H9 (cell line): ENCODE measurements around the gene SYT11. TPM values are rescaled to one million over a fixed set of nuclear protein-coding genes. Genes with fewer than 3 reads are reported as not detected.

Source experiments
- DNase-seq: peaks from one replicate; pipeline ENCODE4 v3.0.0-alpha.2; 2017
- H2AFZ ChIP-seq: one replicate; pipeline ENCODE4 v1.6.1; 2013; ENCODE audit warnings: mild to moderate bottlenecking, low read length, control low read depth, moderate library complexity
- H2AK5ac ChIP-seq: 2 replicates; pipeline ENCODE4 v1.6.1; 2013; ENCODE audit warnings: low read length, control low read depth, mixed read lengths; ENCODE audit not compliant: insufficient read length
- H2BK120ac ChIP-seq: one replicate; pipeline ENCODE4 v1.6.1; 2013; ENCODE audit warnings: low read depth, mild to moderate bottlenecking, low read length, control low read depth, inconsistent platforms; ENCODE audit not compliant: poor library complexity, severe bottlenecking
- H2BK12ac ChIP-seq: 2 replicates; pipeline ENCODE4 v1.6.1; 2013; ENCODE audit warnings: low read length, control low read depth, mixed read lengths, low read depth; ENCODE audit not compliant: insufficient read length
- H2BK15ac ChIP-seq: 2 replicates; pipeline ENCODE4 v1.6.1; 2013; ENCODE audit warnings: low read depth, low read length, control low read depth
- H2BK20ac ChIP-seq: one replicate; pipeline ENCODE4 v1.6.1; 2013; ENCODE audit warnings: low read depth, mild to moderate bottlenecking, low read length, control low read depth, inconsistent platforms; ENCODE audit not compliant: poor library complexity, severe bottlenecking
- H2BK5ac ChIP-seq: 2 replicates; pipeline ENCODE4 v1.6.1; 2013; ENCODE audit warnings: low read length, control low read depth, mixed read lengths; ENCODE audit not compliant: insufficient read length
- H3K14ac ChIP-seq: 2 replicates; pipeline ENCODE4 v1.6.1; 2013; ENCODE audit warnings: low read length, control low read depth; ENCODE audit not compliant: insufficient read depth
- H3K18ac ChIP-seq: 2 replicates; pipeline ENCODE4 v1.6.1; 2013; ENCODE audit warnings: low read depth, mild to moderate bottlenecking, mixed read lengths, low read length, control low read depth; ENCODE audit not compliant: insufficient read length
- H3K23ac ChIP-seq: 2 replicates; pipeline ENCODE4 v1.6.1; 2013; ENCODE audit warnings: low read length, control low read depth, mixed read lengths, low read depth; ENCODE audit not compliant: insufficient read length
- H3K23me2 ChIP-seq: 2 replicates; pipeline ENCODE4 v1.6.1; 2013; ENCODE audit warnings: low read depth, mild to moderate bottlenecking, mixed read lengths, low read length, control low read depth; ENCODE audit not compliant: insufficient read length, poor library complexity, severe bottlenecking
- H3K27ac ChIP-seq: 2 replicates; pipeline ENCODE4 v1.5.1; 2013; ENCODE audit warnings: low read length, control low read depth, mixed read lengths, low read depth; ENCODE audit not compliant: insufficient read length
- H3K27me3 ChIP-seq: 2 replicates; pipeline ENCODE4 v1.6.1; 2013; ENCODE audit warnings: low read length, control low read depth, inconsistent platforms; ENCODE audit not compliant: insufficient read depth
- H3K4ac ChIP-seq: 2 replicates; pipeline ENCODE4 v1.6.1; 2013; ENCODE audit warnings: low read depth, mild to moderate bottlenecking, control low read depth, inconsistent platforms, low read length, moderate library complexity
- H3K4me1 ChIP-seq: 2 replicates; pipeline ENCODE4 v1.6.1; 2013; ENCODE audit warnings: low read length, control low read depth, inconsistent platforms; ENCODE audit not compliant: insufficient read depth
- H3K4me2 ChIP-seq: 2 replicates; pipeline ENCODE4 v1.6.1; 2013; ENCODE audit warnings: low read length, control low read depth, mixed read lengths; ENCODE audit not compliant: insufficient read length, insufficient read depth
- H3K56ac ChIP-seq: 2 replicates; pipeline ENCODE4 v1.6.1; 2013; ENCODE audit warnings: low read depth, mild to moderate bottlenecking, mixed read lengths, low read length, control low read depth; ENCODE audit not compliant: insufficient read length
- H3K79me1 ChIP-seq: 2 replicates; pipeline ENCODE4 v1.6.1; 2013; ENCODE audit warnings: low read depth, mild to moderate bottlenecking, moderate library complexity, low read length, control low read depth, inconsistent platforms; ENCODE audit not compliant: insufficient read depth, poor library complexity, severe bottlenecking
- H3K79me2 ChIP-seq: 2 replicates; pipeline ENCODE4 v1.6.1; 2013; ENCODE audit warnings: low read length, control low read depth, inconsistent platforms; ENCODE audit not compliant: insufficient read depth
- H3K9ac ChIP-seq: 2 replicates; pipeline ENCODE4 v1.6.1; 2013; ENCODE audit warnings: low read length, control low read depth, mixed read lengths; ENCODE audit not compliant: insufficient read length; ENCODE audit errors: extremely low read depth
- H3K9me3 ChIP-seq: one replicate; pipeline ENCODE4 v1.6.1; 2013; ENCODE audit warnings: low read depth, low read length, inconsistent platforms; ENCODE audit not compliant: control insufficient read depth
- H3T11ph ChIP-seq: one replicate; pipeline ENCODE4 v1.6.1; 2013; ENCODE audit warnings: mild to moderate bottlenecking, low read length, control low read depth, inconsistent platforms
- H4K20me1 ChIP-seq: one replicate; pipeline ENCODE4 v1.6.1; 2013; ENCODE audit not compliant: control insufficient read depth, insufficient read length, insufficient read depth
- H4K5ac ChIP-seq: 2 replicates; pipeline ENCODE4 v1.6.1; 2013; ENCODE audit warnings: low read depth, mild to moderate bottlenecking, mixed read lengths, low read length, control low read depth; ENCODE audit not compliant: insufficient read length
- H4K8ac ChIP-seq: replicated peaks from 2 replicates; pipeline ENCODE4 v1.6.1; 2013; ENCODE audit warnings: low read length, control low read depth, mixed read lengths, low read depth; ENCODE audit not compliant: insufficient read length
- H4K91ac ChIP-seq: 2 replicates; pipeline ENCODE4 v1.6.1; 2013; ENCODE audit warnings: low read depth, mild to moderate bottlenecking, moderate library complexity, mixed read lengths, low read length, control low read depth; ENCODE audit not compliant: insufficient read length
- H3K27ac Mint-ChIP-seq, 3 experiments: 2 replicates in 2 of 3; 3 replicates in 1 of 3; pipeline ENCODE4 v1.8.0; 2020 to 2021; ENCODE audit warnings: mixed read lengths in 3 of 3, mild to moderate bottlenecking in 1 of 3, moderate library complexity in 1 of 3
- H3K27me3 Mint-ChIP-seq: 2 replicates; pipeline ENCODE4 v1.8.0; 2021; ENCODE audit warnings: low read depth, mild to moderate bottlenecking, moderate library complexity, mixed read lengths
- H3K36me3 Mint-ChIP-seq, 3 experiments: 2 replicates in 2 of 3; 3 replicates in 1 of 3; pipeline ENCODE4 v1.8.0; 2020 to 2021; ENCODE audit warnings: low read depth in 3 of 3, mixed read lengths in 3 of 3; ENCODE audit not compliant: insufficient read depth in 1 of 3
- H3K4me1 Mint-ChIP-seq, 2 experiments: 2 replicates each; pipeline ENCODE4 v1.8.0; 2020; ENCODE audit warnings: mixed read lengths in 2 of 2
- H3K4me3 Mint-ChIP-seq, 2 experiments: 2 replicates in 1 of 2; 3 replicates in 1 of 2; pipeline ENCODE4 v1.8.0; 2020 to 2021; ENCODE audit warnings: mild to moderate bottlenecking in 2 of 2, mixed read lengths in 2 of 2, moderate library complexity in 1 of 2
- H3K9me3 Mint-ChIP-seq, 2 experiments: 2 replicates in 1 of 2; 3 replicates in 1 of 2; pipeline ENCODE4 v1.8.0; 2020; ENCODE audit warnings: mild to moderate bottlenecking in 2 of 2, mixed read lengths in 2 of 2, moderate library complexity in 1 of 2
- WGBS: extraction: QIAGEN DNeasy Blood & Tissue Kit; methylation state at CpG from one replicate; pipeline ENCODE4 v1.1.7; 2013; ENCODE audit warnings: missing lambda C conversion rate, low lambda C conversion rate, mixed read lengths; ENCODE audit not compliant: insufficient read length; ENCODE audit errors: extremely low coverage; 5-methylcytosine and 5-hydroxymethylcytosine counted together
- total RNA-seq: library from RNA; stranded (reverse); gene quantifications from 2 replicates; pipeline ENCODE4 v1.2.1, GENCODE V29; 2021
- TF ChIP-seq, protein P1 (sequence below): fragments of 200-600 bp; sonication (generic); conservative IDR thresholded peaks from 3 replicates; pipeline ENCODE4 v1.8.0; 2021; ENCODE audit warnings: antibody characterized with exemption, mild to moderate bottlenecking

Gene SYT11
- total RNA-seq, 1 experiment from 2014 or later, result 0.28 TPM

DNA sequence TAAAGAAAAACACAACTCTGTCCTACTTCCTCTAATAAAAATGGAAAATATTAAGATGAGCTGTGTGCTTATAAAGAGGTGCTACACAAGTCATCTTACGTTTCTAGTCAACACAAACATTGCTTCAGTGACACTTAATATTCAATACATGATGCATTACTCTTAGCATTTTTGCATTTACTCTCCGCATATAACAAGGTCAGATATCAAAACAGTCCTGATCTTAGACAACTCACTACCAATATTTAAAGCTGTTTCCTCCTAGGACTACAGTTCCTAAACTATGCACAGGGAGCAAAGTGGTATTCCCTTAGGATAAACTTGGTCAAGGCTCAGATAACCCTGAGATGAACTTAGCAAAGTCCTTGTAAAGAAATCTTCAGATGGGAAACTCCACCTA is 39.5 kb downstream of the SYT11 start:
- no peak overlapping the region for H3K4me2 ChIP-seq
- H3K9me3 Mint-ChIP-seq, result no peaks in the 10 kb centered on the region
- TF ChIP-seq, protein P1, sequence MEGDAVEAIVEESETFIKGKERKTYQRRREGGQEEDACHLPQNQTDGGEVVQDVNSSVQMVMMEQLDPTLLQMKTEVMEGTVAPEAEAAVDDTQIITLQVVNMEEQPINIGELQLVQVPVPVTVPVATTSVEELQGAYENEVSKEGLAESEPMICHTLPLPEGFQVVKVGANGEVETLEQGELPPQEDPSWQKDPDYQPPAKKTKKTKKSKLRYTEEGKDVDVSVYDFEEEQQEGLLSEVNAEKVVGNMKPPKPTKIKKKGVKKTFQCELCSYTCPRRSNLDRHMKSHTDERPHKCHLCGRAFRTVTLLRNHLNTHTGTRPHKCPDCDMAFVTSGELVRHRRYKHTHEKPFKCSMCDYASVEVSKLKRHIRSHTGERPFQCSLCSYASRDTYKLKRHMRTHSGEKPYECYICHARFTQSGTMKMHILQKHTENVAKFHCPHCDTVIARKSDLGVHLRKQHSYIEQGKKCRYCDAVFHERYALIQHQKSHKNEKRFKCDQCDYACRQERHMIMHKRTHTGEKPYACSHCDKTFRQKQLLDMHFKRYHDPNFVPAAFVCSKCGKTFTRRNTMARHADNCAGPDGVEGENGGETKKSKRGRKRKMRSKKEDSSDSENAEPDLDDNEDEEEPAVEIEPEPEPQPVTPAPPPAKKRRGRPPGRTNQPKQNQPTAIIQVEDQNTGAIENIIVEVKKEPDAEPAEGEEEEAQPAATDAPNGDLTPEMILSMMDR, result no peak
- H3K27ac ChIP-seq, result no peak overlapping the region
- no peaks in the 10 kb centered on the region for H3K4me1 Mint-ChIP-seq
- no peak overlapping the region for H4K91ac ChIP-seq
- no peaks in the 10 kb centered on the region for H3K79me1 ChIP-seq
- peaks cover 19 to 52% (median 51%) of the 10 kb centered on the region in 3 experiments; a peak in 6 of 7 replicates for H3K36me3 Mint-ChIP-seq
- no peaks in the 10 kb centered on the region for H3K9me3 ChIP-seq
- no peak overlapping the region for H3K18ac ChIP-seq
- H3K4me3 Mint-ChIP-seq, result no peak overlapping the region
- no peak overlapping the region for H3K23ac ChIP-seq
- H2BK20ac ChIP-seq, result no peak overlapping the region
- H2AFZ ChIP-seq, result no peak overlapping the region
- H3K27me3 ChIP-seq, result no peaks in the 10 kb centered on the region
- no peaks in the 10 kb centered on the region for H3K27me3 Mint-ChIP-seq
- H2BK120ac ChIP-seq, result no peak overlapping the region
- no peak overlapping the region for H3K4ac ChIP-seq
- H3K23me2 ChIP-seq, result no peaks in the 10 kb centered on the region
- H3T11ph ChIP-seq, result no peak overlapping the region
- no peaks in the 10 kb centered on the region for H3K79me2 ChIP-seq
- no peak overlapping the region for H3K27ac Mint-ChIP-seq
- no peak for DNase-seq
- no peak overlapping the region for H2BK5ac ChIP-seq
- no peak overlapping the region for H3K9ac ChIP-seq
- no peak overlapping the region for H2BK15ac ChIP-seq
- H3K56ac ChIP-seq, result no peak overlapping the region
- no peaks in the 10 kb centered on the region for H3K4me1 ChIP-seq
- no CpG with 5 or more reads among the region's 2 CpGs for WGBS
- no peaks in the 10 kb centered on the region for H4K20me1 ChIP-seq
- H4K8ac ChIP-seq, result no peak overlapping the region
- no peak overlapping the region for H4K5ac ChIP-seq
- no peak overlapping the region for H3K14ac ChIP-seq
- no peak overlapping the region for H2BK12ac ChIP-seq
- no peak overlapping the region for H2AK5ac ChIP-seq
